ENCODE measurements around the gene RLN1. TPM values are rescaled to one million over a fixed set of nuclear protein-coding genes. Genes with fewer than 3 reads are reported as not detected.

Gene RLN1
- total and polyA plus RNA-seq, 10 of the 15 experiments (the other 5 are each of a cell fraction or from before 2014, with no cell fraction given) = 0.80 to 2.8 (median 1.9) TPM

DNA sequence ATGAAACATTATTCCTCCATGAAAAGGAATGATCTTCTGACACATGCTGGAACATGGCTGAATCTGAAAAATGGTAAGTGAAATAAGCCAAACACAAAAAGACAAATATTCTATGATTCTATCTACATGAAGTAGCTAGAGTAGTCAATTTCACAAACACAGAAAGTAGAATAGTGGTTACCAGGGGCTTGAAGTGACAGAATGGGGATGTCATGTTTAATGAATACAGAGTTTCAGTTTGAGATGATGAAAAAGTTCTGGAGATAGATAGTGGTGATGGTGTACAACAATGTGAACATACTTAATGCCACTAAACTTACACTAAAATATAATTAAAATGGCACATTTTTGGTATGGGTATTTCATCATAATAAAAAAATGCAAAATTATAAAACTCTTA, 53.4 kb downstream of the RLN1 start (continued):
- TF ChIP-seq, protein P1, sequence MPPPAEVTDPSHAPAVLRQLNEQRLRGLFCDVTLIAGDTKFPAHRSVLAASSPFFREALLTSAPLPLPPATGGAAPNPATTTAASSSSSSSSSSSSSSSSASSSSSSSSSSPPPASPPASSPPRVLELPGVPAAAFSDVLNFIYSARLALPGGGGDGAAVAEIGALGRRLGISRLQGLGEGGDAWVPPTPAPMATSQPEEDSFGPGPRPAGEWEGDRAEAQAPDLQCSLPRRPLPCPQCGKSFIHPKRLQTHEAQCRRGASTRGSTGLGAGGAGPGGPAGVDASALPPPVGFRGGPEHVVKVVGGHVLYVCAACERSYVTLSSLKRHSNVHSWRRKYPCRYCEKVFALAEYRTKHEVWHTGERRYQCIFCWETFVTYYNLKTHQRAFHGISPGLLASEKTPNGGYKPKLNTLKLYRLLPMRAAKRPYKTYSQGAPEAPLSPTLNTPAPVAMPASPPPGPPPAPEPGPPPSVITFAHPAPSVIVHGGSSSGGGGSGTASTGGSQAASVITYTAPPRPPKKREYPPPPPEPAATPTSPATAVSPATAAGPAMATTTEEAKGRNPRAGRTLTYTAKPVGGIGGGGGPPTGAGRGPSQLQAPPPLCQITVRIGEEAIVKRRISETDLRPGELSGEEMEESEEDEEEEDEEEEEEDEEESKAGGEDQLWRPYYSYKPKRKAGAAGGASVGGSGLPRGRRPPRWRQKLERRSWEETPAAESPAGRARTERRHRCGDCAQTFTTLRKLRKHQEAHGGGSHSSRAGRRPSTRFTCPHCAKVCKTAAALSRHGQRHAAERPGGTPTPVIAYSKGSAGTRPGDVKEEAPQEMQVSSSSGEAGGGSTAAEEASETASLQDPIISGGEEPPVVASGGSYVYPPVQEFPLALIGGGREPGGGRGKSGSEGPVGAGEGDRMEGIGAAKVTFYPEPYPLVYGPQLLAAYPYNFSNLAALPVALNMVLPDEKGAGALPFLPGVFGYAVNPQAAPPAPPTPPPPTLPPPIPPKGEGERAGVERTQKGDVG (CRISPR knock-in tag; IDR thresholded peaks at IDR 0.05) = no peak
- TF ChIP-seq ZNF274 (IDR thresholded peaks at IDR 0.05; ENCODE audit: insufficient read depth, insufficient read length) (no peak), EGR1 (IDR thresholded peaks at IDR 0.05; ENCODE audit: borderline replicate concordance in 1 of 2, low read depth in 2 of 2, low read length in 2 of 2) (no peak), SMARCA5 (IDR thresholded peaks at IDR 0.05) (no peak)
- TF ChIP-seq, protein P2, sequence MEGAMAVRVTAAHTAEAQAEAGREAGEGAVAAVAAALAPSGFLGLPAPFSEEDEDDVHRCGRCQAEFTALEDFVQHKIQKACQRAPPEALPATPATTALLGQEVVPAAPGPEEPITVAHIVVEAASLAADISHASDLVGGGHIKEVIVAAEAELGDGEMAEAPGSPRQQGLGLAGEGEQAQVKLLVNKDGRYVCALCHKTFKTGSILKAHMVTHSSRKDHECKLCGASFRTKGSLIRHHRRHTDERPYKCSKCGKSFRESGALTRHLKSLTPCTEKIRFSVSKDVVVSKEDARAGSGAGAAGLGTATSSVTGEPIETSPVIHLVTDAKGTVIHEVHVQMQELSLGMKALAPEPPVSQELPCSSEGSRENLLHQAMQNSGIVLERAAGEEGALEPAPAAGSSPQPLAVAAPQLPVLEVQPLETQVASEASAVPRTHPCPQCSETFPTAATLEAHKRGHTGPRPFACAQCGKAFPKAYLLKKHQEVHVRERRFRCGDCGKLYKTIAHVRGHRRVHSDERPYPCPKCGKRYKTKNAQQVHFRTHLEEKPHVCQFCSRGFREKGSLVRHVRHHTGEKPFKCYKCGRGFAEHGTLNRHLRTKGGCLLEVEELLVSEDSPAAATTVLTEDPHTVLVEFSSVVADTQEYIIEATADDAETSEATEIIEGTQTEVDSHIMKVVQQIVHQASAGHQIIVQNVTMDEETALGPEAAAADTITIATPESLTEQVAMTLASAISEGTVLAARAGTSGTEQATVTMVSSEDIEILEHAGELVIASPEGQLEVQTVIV (IDR thresholded peaks at IDR 0.05; ENCODE audit: borderline replicate concordance, partially characterized antibody) = no peak
- TF ChIP-seq, protein P3, sequence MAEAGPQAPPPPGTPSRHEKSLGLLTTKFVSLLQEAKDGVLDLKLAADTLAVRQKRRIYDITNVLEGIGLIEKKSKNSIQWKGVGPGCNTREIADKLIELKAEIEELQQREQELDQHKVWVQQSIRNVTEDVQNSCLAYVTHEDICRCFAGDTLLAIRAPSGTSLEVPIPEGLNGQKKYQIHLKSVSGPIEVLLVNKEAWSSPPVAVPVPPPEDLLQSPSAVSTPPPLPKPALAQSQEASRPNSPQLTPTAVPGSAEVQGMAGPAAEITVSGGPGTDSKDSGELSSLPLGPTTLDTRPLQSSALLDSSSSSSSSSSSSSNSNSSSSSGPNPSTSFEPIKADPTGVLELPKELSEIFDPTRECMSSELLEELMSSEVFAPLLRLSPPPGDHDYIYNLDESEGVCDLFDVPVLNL (IDR thresholded peaks at IDR 0.05; ENCODE audit: low read depth, low read length) = no peak

Small RNA genes within 50 kb of the gene (small RNA-seq; reads per million reads assigned to genes)
- not detected for gene AL135786.1
- not detected for gene HMGN2P31

Other genes with a start within 250 kb of the RLN1 start
- not detected in 2 replicates for gene INSL6, start 154.2 kb downstream of the RLN1 start, total RNA-seq (2014; rRNA removed)
- gene INSL6, start 154.2 kb downstream of the RLN1 start, total RNA-seq (2014; rRNA removed; fragmentation: Illumina TruSeq; extraction: Trizol) = not detected in 2 replicates
- not detected in 2 replicates for gene INSL6, start 154.2 kb downstream of the RLN1 start, total RNA-seq (2021)
- not detected in 2 replicates for gene INSL6, start 154.2 kb downstream of the RLN1 start, polyA plus RNA-seq (2011; rRNA removed)
- gene INSL6, start 154.2 kb downstream of the RLN1 start, polyA plus RNA-seq (2014; fragmentation: Illumina TruSeq; extraction: Trizol) = not detected in 2 replicates
- gene INSL6, start 154.2 kb downstream of the RLN1 start, polyA plus RNA-seq (2014; fragmentation: Nextera tagmentation; extraction: Ambion mirVana) = under 1 TPM in 1 of 2 experiments, not detected in 1; 0.10 TPM
- gene INSL6, start 154.2 kb downstream of the RLN1 start, polyA plus RNA-seq (2014; rRNA removed) = not detected in 2 replicates
- 1 to 10 TPM in 1 of 2 experiments, under 1 TPM in 1; 0.84 to 1.6 TPM for gene INSL6, start 154.2 kb downstream of the RLN1 start, polyA plus RNA-seq (2016; fragmentation: Nextera tagmentation; extraction: Ambion mirVana)
- gene INSL4, start 108.5 kb downstream of the RLN1 start, total RNA-seq (2014; rRNA removed) = not detected in 2 replicates
- gene INSL4, start 108.5 kb downstream of the RLN1 start, total RNA-seq (2014; rRNA removed; fragmentation: Illumina TruSeq; extraction: Trizol) = not detected in 2 replicates
- gene INSL4, start 108.5 kb downstream of the RLN1 start, total RNA-seq (2021) = not detected in 2 replicates
- gene INSL4, start 108.5 kb downstream of the RLN1 start, polyA plus RNA-seq (2011; rRNA removed) = not detected in 2 replicates
- gene INSL4, start 108.5 kb downstream of the RLN1 start, polyA plus RNA-seq (2014; fragmentation: Illumina TruSeq; extraction: Trizol) = 0.03 TPM in 1 of 2 replicates, not detected in the other
- not detected for gene INSL4, start 108.5 kb downstream of the RLN1 start, polyA plus RNA-seq (2014; fragmentation: Nextera tagmentation; extraction: Ambion mirVana)
- gene INSL4, start 108.5 kb downstream of the RLN1 start, polyA plus RNA-seq (2014; rRNA removed) = not detected in 2 replicates
- gene INSL4, start 108.5 kb downstream of the RLN1 start, polyA plus RNA-seq (2016; fragmentation: Nextera tagmentation; extraction: Ambion mirVana) = not detected
- 5.8 and 6.0 TPM in 2 replicates for gene RLN2, start 35.2 kb downstream of the RLN1 start, total RNA-seq (2014; rRNA removed)
- 5.9 and 7.1 TPM in 2 replicates for gene RLN2, start 35.2 kb downstream of the RLN1 start, total RNA-seq (2014; rRNA removed; fragmentation: Illumina TruSeq; extraction: Trizol)
- gene RLN2, start 35.2 kb downstream of the RLN1 start, total RNA-seq (2021) = 3.3 and 3.9 TPM in 2 replicates
- gene RLN2, start 35.2 kb downstream of the RLN1 start, polyA plus RNA-seq (2011; rRNA removed) = 5.3 and 6.1 TPM in 2 replicates
- gene RLN2, start 35.2 kb downstream of the RLN1 start, polyA plus RNA-seq (2014; fragmentation: Illumina TruSeq; extraction: Trizol) = 4.4 and 6.6 TPM in 2 replicates
- 10 to 100 TPM; 15.0 to 15.7 TPM for gene RLN2, start 35.2 kb downstream of the RLN1 start, polyA plus RNA-seq (2014; fragmentation: Nextera tagmentation; extraction: Ambion mirVana)
- gene RLN2, start 35.2 kb downstream of the RLN1 start, polyA plus RNA-seq (2014; rRNA removed) = 4.7 and 5.4 TPM in 2 replicates
- 1 to 10 TPM; 6.1 to 8.3 TPM for gene RLN2, start 35.2 kb downstream of the RLN1 start, polyA plus RNA-seq (2016; fragmentation: Nextera tagmentation; extraction: Ambion mirVana)
- gene PLGRKT, start 98.0 kb upstream of the RLN1 start, total RNA-seq (2014; rRNA removed) = 25.2 and 28.2 TPM in 2 replicates
- 42.0 and 45.9 TPM in 2 replicates for gene PLGRKT, start 98.0 kb upstream of the RLN1 start, total RNA-seq (2014; rRNA removed; fragmentation: Illumina TruSeq; extraction: Trizol)
- 29.0 and 34.2 TPM in 2 replicates for gene PLGRKT, start 98.0 kb upstream of the RLN1 start, total RNA-seq (2021)
- gene PLGRKT, start 98.0 kb upstream of the RLN1 start, polyA plus RNA-seq (2011; rRNA removed) = 34.8 and 53.5 TPM in 2 replicates
- gene PLGRKT, start 98.0 kb upstream of the RLN1 start, polyA plus RNA-seq (2014; fragmentation: Illumina TruSeq; extraction: Trizol) = 28.0 and 32.8 TPM in 2 replicates
- gene PLGRKT, start 98.0 kb upstream of the RLN1 start, polyA plus RNA-seq (2014; fragmentation: Nextera tagmentation; extraction: Ambion mirVana) = 10 to 100 TPM; 62.2 to 64.4 TPM
- gene PLGRKT, start 98.0 kb upstream of the RLN1 start, polyA plus RNA-seq (2014; rRNA removed) = 23.0 and 27.8 TPM in 2 replicates
- gene PLGRKT, start 98.0 kb upstream of the RLN1 start, polyA plus RNA-seq (2016; fragmentation: Nextera tagmentation; extraction: Ambion mirVana) = 10 to 100 TPM; 65.4 to 72.3 TPM
- gene CD274, start 110.7 kb upstream of the RLN1 start, total RNA-seq (2014; rRNA removed) = 27.6 and 36.9 TPM in 2 replicates
- gene CD274, start 110.7 kb upstream of the RLN1 start, total RNA-seq (2014; rRNA removed; fragmentation: Illumina TruSeq; extraction: Trizol) = 28.4 and 32.0 TPM in 2 replicates
- 23.5 and 26.6 TPM in 2 replicates for gene CD274, start 110.7 kb upstream of the RLN1 start, total RNA-seq (2021)
- gene CD274, start 110.7 kb upstream of the RLN1 start, polyA plus RNA-seq (2011; rRNA removed) = 128 and 134 TPM in 2 replicates
- gene CD274, start 110.7 kb upstream of the RLN1 start, polyA plus RNA-seq (2014; fragmentation: Illumina TruSeq; extraction: Trizol) = 34.3 and 37.7 TPM in 2 replicates
- 10 to 100 TPM in 1 of 2 experiments, 1 to 10 TPM in 1; 9.4 to 12.2 TPM for gene CD274, start 110.7 kb upstream of the RLN1 start, polyA plus RNA-seq (2014; fragmentation: Nextera tagmentation; extraction: Ambion mirVana)
- gene CD274, start 110.7 kb upstream of the RLN1 start, polyA plus RNA-seq (2014; rRNA removed) = 24.6 and 25.6 TPM in 2 replicates
- 10 to 100 TPM; 16.1 to 16.4 TPM for gene CD274, start 110.7 kb upstream of the RLN1 start, polyA plus RNA-seq (2016; fragmentation: Nextera tagmentation; extraction: Ambion mirVana)
- gene PDCD1LG2, start 170.7 kb upstream of the RLN1 start, total RNA-seq (2014; rRNA removed) = 3.4 and 4.0 TPM in 2 replicates
- gene PDCD1LG2, start 170.7 kb upstream of the RLN1 start, total RNA-seq (2014; rRNA removed; fragmentation: Illumina TruSeq; extraction: Trizol) = 3.2 and 3.9 TPM in 2 replicates
- gene PDCD1LG2, start 170.7 kb upstream of the RLN1 start, total RNA-seq (2021) = 1.9 and 2.4 TPM in 2 replicates
- 37.3 and 46.0 TPM in 2 replicates for gene PDCD1LG2, start 170.7 kb upstream of the RLN1 start, polyA plus RNA-seq (2011; rRNA removed)
- gene PDCD1LG2, start 170.7 kb upstream of the RLN1 start, polyA plus RNA-seq (2014; fragmentation: Illumina TruSeq; extraction: Trizol) = 2.9 and 3.3 TPM in 2 replicates
- gene PDCD1LG2, start 170.7 kb upstream of the RLN1 start, polyA plus RNA-seq (2014; fragmentation: Nextera tagmentation; extraction: Ambion mirVana) = 1 to 10 TPM; 1.5 to 2.5 TPM
- gene PDCD1LG2, start 170.7 kb upstream of the RLN1 start, polyA plus RNA-seq (2014; rRNA removed) = 1.8 and 2.0 TPM in 2 replicates
- gene PDCD1LG2, start 170.7 kb upstream of the RLN1 start, polyA plus RNA-seq (2016; fragmentation: Nextera tagmentation; extraction: Ambion mirVana) = 1 to 10 TPM; 3.0 to 4.1 TPM